ENCODE results near the gene TAGLN2. TPM values are rescaled to one million over a fixed set of nuclear protein-coding genes. Genes with fewer than 3 reads are reported as not detected.

Gene TAGLN2
- total and polyA plus RNA-seq, 10 of the 15 experiments (the other 5 are each of a cell fraction or from before 2014, with no cell fraction given), result 155 to 611 (median 363) TPM

DNA sequence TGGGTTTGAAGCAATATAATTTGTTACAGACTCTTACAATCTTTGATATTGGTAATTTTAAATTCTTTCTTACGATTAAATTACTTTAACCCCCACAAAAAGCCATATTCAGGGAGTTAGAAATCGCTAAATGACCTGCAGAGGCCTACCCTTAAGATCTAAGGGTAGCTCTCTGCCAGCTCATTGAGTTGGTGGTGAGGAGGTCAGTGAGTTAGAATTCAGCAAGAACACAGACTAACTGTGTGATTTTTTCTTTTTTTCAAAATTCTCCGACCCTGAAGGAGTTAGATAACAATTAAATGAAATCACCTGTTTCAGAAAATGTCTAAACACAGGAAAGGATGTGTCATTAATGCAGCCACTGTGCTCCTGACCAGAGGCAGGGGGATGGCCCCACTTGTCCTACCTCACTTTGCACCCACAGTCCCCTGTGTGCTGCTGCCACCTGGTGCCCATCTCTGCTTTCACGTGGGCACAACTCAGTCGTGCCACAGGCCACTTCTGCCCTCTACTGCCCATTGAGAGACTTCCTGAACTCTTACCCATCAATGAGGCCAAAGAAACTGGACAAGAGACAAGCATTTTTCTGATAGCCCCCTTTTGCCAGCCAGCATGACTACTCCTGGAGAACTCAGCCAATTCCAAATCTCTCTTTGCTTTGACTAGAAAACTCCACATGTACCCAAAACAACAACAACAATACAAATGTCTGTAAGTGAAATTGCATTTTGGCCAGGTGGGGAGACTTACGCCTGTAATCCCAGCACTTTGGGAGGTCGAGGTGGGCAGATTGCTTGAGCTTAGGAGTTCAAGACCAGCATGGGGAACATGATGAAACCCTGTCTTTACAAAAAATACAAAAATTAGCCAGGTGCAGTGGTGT, 33.8 kb downstream of the TAGLN2 start:
- 0 out of 4 replicates have a peak, but pooled peaks cover 0 to 2% of the 10 kb centered on the region in 2 experiments for H3K27me3 ChIP-seq (replicated peaks in 1 of 2; ENCODE audit: control insufficient read depth in 2 of 2, insufficient read depth in 2 of 2, low read length in 1 of 2)
- no peaks in the 10 kb centered on the region for H4K20me1 ChIP-seq (ENCODE audit: control insufficient read depth, insufficient read depth)
- ATAC-seq (peak; percentile 89), DNase-seq (ENCODE audit: low read depth, low spot score) (peak; percentile 83), FAIRE-seq (peak; percentile 89)
- H3K36me3 ChIP-seq (ENCODE audit: control insufficient read depth in 2 of 2, insufficient read depth in 2 of 2, low read length in 1 of 2), result no peaks in the 10 kb centered on the region
- 34% methylated on average over 7 of the region's 7 CpGs for WGBS (ENCODE audit: insufficient coverage, insufficient replicate concordance, low lambda C conversion rate, missing lambda C conversion rate)
- H3K4me2 ChIP-seq (ENCODE audit: control insufficient read depth, insufficient read depth), result no peak overlapping the region
- POLR2A ChIA-PET, result interaction anchor here (1.3 to 3.2 kb wide), 3 partner anchors 32 to 91 kb away, joined by 3 to 25 read pairs (median 13); partner anchors contain the start of gene TAGLN2
- intact Hi-C loops (cut with micrococcal nuclease; ENCODE audit: unreplicated experiment) (loop anchor here (1.0 to 2.0 kb wide), 7 partner anchors 53 to 730 kb away; partner anchors contain the start of genes DUSP23 and SLAMF8), in situ Hi-C loops (cut with MboI) (loop anchor here (5.0 kb wide), 1 partner anchor 94 kb away; no protein-coding TSS in a partner anchor)
- H3K27ac ChIP-seq (ENCODE audit: control insufficient read depth, insufficient read depth), result no peak overlapping the region
- no peak overlapping the region for H3K9ac ChIP-seq (ENCODE audit: control insufficient read depth, insufficient read depth, low read length)
- peaks cover 19% of the 10 kb centered on the region for H3K4me1 ChIP-seq (ENCODE audit: control insufficient read depth, insufficient read depth, low read length)
- RAD21 ChIA-PET (ENCODE audit: unreplicated experiment), result interaction anchor here (1.0 to 7.6 kb wide), 18 partner anchors 32 to 678 kb away, joined by 3 to 153 read pairs (median 6); partner anchors contain the start of genes DUSP23, FCRL6 and TAGLN2
- SMC1A ChIA-PET (ENCODE audit: uncharacterized antibody, unreplicated experiment), result interaction anchor here (1.2 to 12.2 kb wide), 26 partner anchors 10 to 677 kb away, joined by 3 to 289 read pairs (median 7); partner anchors contain the start of genes DUSP23, FCRL6, PIGM and SLAMF8
- H3K9me3 ChIP-seq (replicated peaks; ENCODE audit: control insufficient read depth, insufficient read depth, low read length), result no peaks in the 10 kb centered on the region
- no peak overlapping the region for H3K4me3 ChIP-seq
- no peak overlapping the region for H2AFZ ChIP-seq (ENCODE audit: control insufficient read depth, low read depth, low read length)
- CTCF ChIA-PET, result interaction anchor here (0.7 to 14.8 kb wide), 50 partner anchors 11 to 759 kb away, joined by 3 to 476 read pairs (median 5); partner anchors contain the start of genes DUSP23, FCRL6, PIGM and SLAMF8
- no TSS peak for BruUV-seq (replicated peaks)
- no peaks in the 10 kb centered on the region for H3K79me2 ChIP-seq (ENCODE audit: control insufficient read depth, insufficient read depth, low read length)
- TF ChIP-seq CBFB (IDR thresholded peaks at IDR 0.05; ENCODE audit: low read depth), result no peak
- TF ChIP-seq EGR1 (IDR thresholded peaks at IDR 0.05; ENCODE audit: borderline replicate concordance in 1 of 2, low read depth in 2 of 2, low read length in 2 of 2), result peak; percentile 50 to 97
- no peak for TF ChIP-seq SP1 (IDR thresholded peaks at IDR 0.05; ENCODE audit: low read depth, low read length)
- TF ChIP-seq CREB1 (IDR thresholded peaks at IDR 0.05; ENCODE audit: low read depth), result 0 out of 2 replicates have a peak, but pooled peaks have one; percentile 38
- no peak for TF ChIP-seq NR2C1 (IDR thresholded peaks at IDR 0.05)
- peak; percentile 97 to 100 (median 99); a peak in 5 of 6 replicates for TF ChIP-seq CTCF (IDR thresholded peaks at IDR 0.05 in 2 of 3, conservative IDR thresholded peaks at IDR 0.05 in 1 of 3; ENCODE audit: control insufficient read depth in 2 of 3, extremely low read depth in 1 of 3, insufficient read depth in 1 of 3, low read depth in 3 of 3, low read length in 3 of 3)
- peak; percentile 29; the same call in 1 of the 2 replicates for TF ChIP-seq MTA2 (IDR thresholded peaks at IDR 0.05; ENCODE audit: low read depth)
- no peak for TF ChIP-seq CBX3 (IDR thresholded peaks at IDR 0.05; ENCODE audit: borderline replicate concordance, low read depth)
- TF ChIP-seq GABPA (IDR thresholded peaks at IDR 0.05; ENCODE audit: low read depth), result no peak
- no peak for TF ChIP-seq ZNF622 (IDR thresholded peaks at IDR 0.05)
- no peak for TF ChIP-seq EP300 (IDR thresholded peaks at IDR 0.05; ENCODE audit: borderline replicate concordance in 1 of 2, control insufficient read depth in 1 of 2, low read depth in 2 of 2, low read length in 2 of 2)
- no peak for TF ChIP-seq STAT3 (IDR thresholded peaks at IDR 0.05; ENCODE audit: low read depth, low read length)
- peak; percentile 53; the same call in 1 of the 2 replicates for TF ChIP-seq RUNX3 (IDR thresholded peaks at IDR 0.05; ENCODE audit: low read length)
- no peak for TF ChIP-seq PRDM15 (CRISPR knock-in tag; IDR thresholded peaks at IDR 0.05)
- no peak for TF ChIP-seq YBX1 (IDR thresholded peaks at IDR 0.05)
- no peak for TF ChIP-seq KAT2A (conservative IDR thresholded peaks at IDR 0.05; ENCODE audit: control insufficient read depth, low read depth, low read length)
- peak; percentile 73; the same call in 1 of the 2 replicates for TF ChIP-seq YY1 (IDR thresholded peaks at IDR 0.05; ENCODE audit: low read depth, low read length)

Data from GM12878 (cell line).